WTC11 (cell line): Measurements from ENCODE around the gene TOB2. TPM values are rescaled to one million over a fixed set of nuclear protein-coding genes. Genes with fewer than 3 reads are reported as not detected.

ENCODE experiments used
- ARID4B ChIP-seq: sonication (generic); formaldehyde crosslinking; IDR thresholded peaks from 2 replicates; pipeline ENCODE4 v1.8.0; 2023; ENCODE audit warnings: missing genetic modification reagents, mild to moderate bottlenecking, borderline replicate concordance
- ATF1 ChIP-seq: sonication (generic); formaldehyde crosslinking; IDR thresholded peaks from 2 replicates; pipeline ENCODE4 v1.8.1; 2023; ENCODE audit warnings: mild to moderate bottlenecking, moderate library complexity, missing genetic modification reagents
- CTCF ChIP-seq: fragments of 200-600 bp; IDR thresholded peaks from 2 replicates; pipeline ENCODE4 v1.8.0; 2022; ENCODE audit warnings: antibody characterized with exemption
- E2F4 ChIP-seq: sonication (generic); formaldehyde crosslinking; IDR thresholded peaks from 2 replicates; pipeline ENCODE4 v1.8.1; 2022; ENCODE audit warnings: low read depth, mild to moderate bottlenecking, moderate library complexity, missing genetic modification reagents, borderline replicate concordance
- ERG ChIP-seq: fragments of 250-450 bp; sonication (Bioruptor Pico); IDR thresholded peaks from 2 replicates; pipeline ENCODE4 v1.8.0; 2021; ENCODE audit warnings: mild to moderate bottlenecking
- FOXK1 ChIP-seq: sonication (generic); formaldehyde crosslinking; IDR thresholded peaks from 2 replicates; pipeline ENCODE4 v1.8.0; 2022; ENCODE audit warnings: mild to moderate bottlenecking, moderate library complexity, missing genetic modification reagents
- GRHL2 ChIP-seq: fragments of 250-450 bp; sonication (Bioruptor Pico); IDR thresholded peaks from 2 replicates; pipeline ENCODE4 v1.8.0; 2022; ENCODE audit warnings: mild to moderate bottlenecking, moderate library complexity; ENCODE audit not compliant: insufficient replicate concordance, severe bottlenecking
- IRF1 ChIP-seq: sonication (generic); formaldehyde crosslinking; IDR thresholded peaks from 2 replicates; pipeline ENCODE4 v1.8.0; 2023; ENCODE audit warnings: missing genetic modification reagents
- IRF2 ChIP-seq: sonication (generic); formaldehyde crosslinking; IDR thresholded peaks from 2 replicates; pipeline ENCODE4 v1.8.0; 2022; ENCODE audit warnings: low read depth, missing genetic modification reagents, borderline replicate concordance
- JAZF1 ChIP-seq: fragments of 250-450 bp; sonication (Bioruptor Pico); IDR thresholded peaks from 2 replicates; pipeline ENCODE4 v1.9.0; 2021; ENCODE audit warnings: moderate library complexity, mild to moderate bottlenecking, inconsistent platforms
- OVOL2 ChIP-seq: fragments of 250-450 bp; sonication (Bioruptor Pico); IDR thresholded peaks from 2 replicates; pipeline ENCODE4 v1.9.0; 2021; ENCODE audit warnings: mild to moderate bottlenecking, borderline replicate concordance
- PRRX2 ChIP-seq: fragments of 250-450 bp; sonication (Bioruptor Pico); IDR thresholded peaks from 2 replicates; pipeline ENCODE4 v1.8.0; 2021; ENCODE audit warnings: mild to moderate bottlenecking
- SMAD3 ChIP-seq: sonication (generic); formaldehyde crosslinking; IDR thresholded peaks from 2 replicates; pipeline ENCODE4 v1.8.0; 2022; ENCODE audit warnings: missing genetic modification reagents, mild to moderate bottlenecking, borderline replicate concordance
- TEAD1 ChIP-seq: sonication (generic); formaldehyde crosslinking; IDR thresholded peaks from 2 replicates; pipeline ENCODE4 v1.8.0; 2022; ENCODE audit warnings: mild to moderate bottlenecking, missing genetic modification reagents
- TP53 ChIP-seq: sonication (generic); formaldehyde crosslinking; IDR thresholded peaks from 2 replicates; pipeline ENCODE4 v1.8.1; 2023; ENCODE audit warnings: mild to moderate bottlenecking, missing genetic modification reagents
- USF2 ChIP-seq: sonication (generic); formaldehyde crosslinking; IDR thresholded peaks from 2 replicates; pipeline ENCODE4 v1.8.1; 2023; ENCODE audit warnings: mild to moderate bottlenecking, missing genetic modification reagents, moderate library complexity
- ZBTB21 ChIP-seq: sonication (generic); formaldehyde crosslinking; IDR thresholded peaks from 2 replicates; pipeline ENCODE4 v1.8.1; 2023; ENCODE audit warnings: mild to moderate bottlenecking, missing genetic modification reagents, borderline replicate concordance
- ZNF121 ChIP-seq: sonication (generic); formaldehyde crosslinking; IDR thresholded peaks from 2 replicates; pipeline ENCODE4 v1.8.0; 2023; ENCODE audit warnings: missing genetic modification reagents
- ZNF281 ChIP-seq: sonication (generic); formaldehyde crosslinking; IDR thresholded peaks from 2 replicates; pipeline ENCODE4 v1.8.0; 2023; ENCODE audit warnings: mild to moderate bottlenecking, missing genetic modification reagents
- ZNF425 ChIP-seq: fragments of 250-450 bp; sonication (Bioruptor Pico); conservative IDR thresholded peaks from 2 replicates; pipeline ENCODE4 v1.9.0; 2021; ENCODE audit warnings: mild to moderate bottlenecking
- ZNF512 ChIP-seq: sonication (generic); formaldehyde crosslinking; IDR thresholded peaks from 2 replicates; pipeline ENCODE4 v1.8.1; 2022; ENCODE audit warnings: missing genetic modification reagents, borderline replicate concordance
- total RNA-seq: library from RNA; stranded (reverse); gene quantifications from 3 replicates; pipeline ENCODE4 v1.2.3, GENCODE V29; 2021

Gene TOB2
- total RNA-seq, 1 experiment from 2014 or later: 46.6 TPM

- TF ChIP-seq ZNF281 (CRISPR knock-in tag) (0 out of 2 replicates have a peak, but pooled peaks have one; percentile 72), GRHL2 (CRISPR knock-in tag) (no peak), CTCF (no peak), ERG (CRISPR knock-in tag) (no peak), ATF1 (CRISPR knock-in tag) (no peak), ARID4B (no peak), USF2 (no peak), OVOL2 (no peak), PRRX2 (CRISPR knock-in tag) (no peak), TP53 (CRISPR knock-in tag) (no peak), IRF1 (0 out of 2 replicates have a peak, but pooled peaks have one; percentile 43), E2F4 (CRISPR knock-in tag) (no peak), SMAD3 (CRISPR knock-in tag) (no peak), TEAD1 (no peak; the same call in 1 of the 2 replicates), ZBTB21 (CRISPR knock-in tag) (peak; percentile 87; the same call in 1 of the 2 replicates), FOXK1 (peak; percentile 40; the same call in 1 of the 2 replicates), IRF2 (CRISPR knock-in tag) (no peak), ZNF425 (CRISPR knock-in tag) (no peak), JAZF1 (no peak), ZNF512 (CRISPR knock-in tag) (no peak), ZNF121 (CRISPR knock-in tag) (no peak)
These were observed 1.7 kb upstream of the TOB2 start (continued) for GRCh38 chr22:41448189-41448808.
